HL-60 (cell line): ENCODE results near the gene SRSF7.

Source experiments
- CTCF ChIP-seq: IDR thresholded peaks from one replicate; pipeline ENCODE4 v1.5.1; 2011; ENCODE audit warnings: low read length, control low read depth, inconsistent platforms; ENCODE audit not compliant: insufficient read depth
- GABPA ChIP-seq: IDR thresholded peaks from 2 replicates; pipeline ENCODE4 v1.6.1; 2012; ENCODE audit warnings: low read depth
- POLR2AphosphoS5 ChIP-seq: IDR thresholded peaks from 2 replicates; pipeline ENCODE4 v1.6.1; 2012; ENCODE audit warnings: low read depth
- REST ChIP-seq: IDR thresholded peaks from 2 replicates; pipeline ENCODE4 v1.6.1; 2012; ENCODE audit warnings: low read depth; ENCODE audit not compliant: insufficient replicate concordance

GRCh38 chr2:38739524-38739923, 11.6 kb downstream of the SRSF7 start:
- TF ChIP-seq CTCF (no peak), POLR2AphosphoS5 (no peak), REST (no peak), GABPA (no peak)
